KMS-11 (cell line): ENCODE data around the gene KCNH8.

Experiments used
- H2AFZ ChIP-seq: fragments of 200-600 bp; sonication (generic); 2 replicates; pipeline ENCODE4 v1.6.1; 2016; ENCODE audit warnings: antibody characterized with exemption, mixed run types, low read depth
- H3K27ac ChIP-seq: fragments of 200-600 bp; sonication (generic); 2 replicates; pipeline ENCODE4 v1.6.1; 2016; ENCODE audit warnings: mild to moderate bottlenecking, mixed run types
- H3K27me3 ChIP-seq: fragments of 200-600 bp; sonication (generic); 2 replicates; pipeline ENCODE4 v1.6.1; 2017; ENCODE audit warnings: mild to moderate bottlenecking, low read depth, mixed run types, moderate library complexity; ENCODE audit not compliant: insufficient read depth
- H3K36me3 ChIP-seq: fragments of 200-600 bp; sonication (generic); 2 replicates; pipeline ENCODE4 v1.6.1; 2017; ENCODE audit warnings: mild to moderate bottlenecking, mixed run types; ENCODE audit not compliant: insufficient read depth
- H3K4me1 ChIP-seq: fragments of 200-600 bp; sonication (generic); 2 replicates; pipeline ENCODE4 v1.6.1; 2016; ENCODE audit warnings: mild to moderate bottlenecking, low read depth, mixed run types; ENCODE audit not compliant: poor library complexity, severe bottlenecking
- H3K4me2 ChIP-seq: fragments of 200-600 bp; sonication (generic); 2 replicates; pipeline ENCODE4 v1.7.0; 2016; ENCODE audit warnings: mild to moderate bottlenecking, mixed run types
- H3K4me3 ChIP-seq: fragments of 200-600 bp; sonication (generic); IDR thresholded peaks from 2 replicates; pipeline ENCODE4 v1.6.1; 2017; ENCODE audit warnings: low read depth, low read length, mixed read lengths; ENCODE audit not compliant: insufficient read depth
- H3K79me2 ChIP-seq: fragments of 200-600 bp; sonication (generic); 2 replicates; pipeline ENCODE4 v1.6.1; 2016; ENCODE audit warnings: low read depth, mixed run types; ENCODE audit not compliant: insufficient read depth
- H3K9ac ChIP-seq: fragments of 200-600 bp; sonication (generic); 2 replicates; pipeline ENCODE4 v1.6.1; 2016; ENCODE audit warnings: mild to moderate bottlenecking, mixed run types
- H4K20me1 ChIP-seq: fragments of 200-600 bp; sonication (generic); 2 replicates; pipeline ENCODE4 v1.6.1; 2016; ENCODE audit warnings: mild to moderate bottlenecking, mixed run types; ENCODE audit not compliant: insufficient read depth
- TF ChIP-seq, protein P1 (sequence below): fragments of 200-600 bp; sonication (generic); conservative IDR thresholded peaks from 2 replicates; pipeline ENCODE4 v1.6.1; 2017; ENCODE audit warnings: low read depth, mild to moderate bottlenecking, antibody characterized with exemption, low read length, moderate library complexity, mixed read lengths

Gene KCNH8

DNA sequence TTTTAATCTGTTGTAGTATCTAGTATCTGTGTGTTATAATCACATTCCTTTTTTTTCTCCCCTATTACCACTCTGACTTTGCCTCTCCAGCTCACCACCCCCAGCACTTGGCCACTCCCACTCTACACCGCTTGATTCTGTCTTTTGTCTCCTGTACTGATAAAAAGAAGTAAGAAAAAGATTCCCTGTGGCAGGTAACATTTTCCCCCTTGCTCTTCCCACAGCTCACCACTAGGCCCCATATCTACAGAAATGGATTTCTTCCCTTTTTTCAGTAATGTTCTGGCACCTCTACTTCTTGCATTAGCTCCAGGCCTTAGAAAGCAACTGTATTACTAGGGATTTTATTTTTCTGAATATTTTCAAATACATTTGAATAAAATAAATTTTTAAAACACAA lies 25.6 kb downstream of the KCNH8 start:
- no peaks in the 10 kb centered on the region for H4K20me1 ChIP-seq

DNA sequence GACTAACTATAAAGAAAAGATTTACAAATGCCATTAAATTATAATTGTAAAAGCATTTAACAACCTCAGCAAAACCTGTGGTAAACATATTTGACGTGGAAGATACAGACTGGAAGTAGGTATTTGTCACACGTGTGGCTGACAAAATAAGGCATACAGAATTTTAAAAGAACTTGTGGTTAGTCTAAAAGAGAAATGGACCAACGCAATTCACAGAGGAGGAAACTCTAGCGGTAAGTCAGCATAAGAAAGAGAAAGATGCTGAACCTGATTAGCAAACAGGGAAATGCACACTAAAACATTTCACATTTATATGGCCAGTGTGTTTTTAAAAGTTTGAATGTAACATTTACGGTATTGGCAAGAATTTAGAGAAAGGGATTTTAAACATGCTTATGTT lies 35.3 kb downstream of the KCNH8 start:
- no peaks in the 10 kb centered on the region for H3K79me2 ChIP-seq
- no peak overlapping the region for H2AFZ ChIP-seq
- no peak overlapping the region for H3K4me2 ChIP-seq
- H3K27me3 ChIP-seq: no peaks in the 10 kb centered on the region
- TF ChIP-seq, protein P1, sequence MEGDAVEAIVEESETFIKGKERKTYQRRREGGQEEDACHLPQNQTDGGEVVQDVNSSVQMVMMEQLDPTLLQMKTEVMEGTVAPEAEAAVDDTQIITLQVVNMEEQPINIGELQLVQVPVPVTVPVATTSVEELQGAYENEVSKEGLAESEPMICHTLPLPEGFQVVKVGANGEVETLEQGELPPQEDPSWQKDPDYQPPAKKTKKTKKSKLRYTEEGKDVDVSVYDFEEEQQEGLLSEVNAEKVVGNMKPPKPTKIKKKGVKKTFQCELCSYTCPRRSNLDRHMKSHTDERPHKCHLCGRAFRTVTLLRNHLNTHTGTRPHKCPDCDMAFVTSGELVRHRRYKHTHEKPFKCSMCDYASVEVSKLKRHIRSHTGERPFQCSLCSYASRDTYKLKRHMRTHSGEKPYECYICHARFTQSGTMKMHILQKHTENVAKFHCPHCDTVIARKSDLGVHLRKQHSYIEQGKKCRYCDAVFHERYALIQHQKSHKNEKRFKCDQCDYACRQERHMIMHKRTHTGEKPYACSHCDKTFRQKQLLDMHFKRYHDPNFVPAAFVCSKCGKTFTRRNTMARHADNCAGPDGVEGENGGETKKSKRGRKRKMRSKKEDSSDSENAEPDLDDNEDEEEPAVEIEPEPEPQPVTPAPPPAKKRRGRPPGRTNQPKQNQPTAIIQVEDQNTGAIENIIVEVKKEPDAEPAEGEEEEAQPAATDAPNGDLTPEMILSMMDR: no peak
- H3K9ac ChIP-seq: no peak overlapping the region
- H3K36me3 ChIP-seq: no peaks in the 10 kb centered on the region
- H3K27ac ChIP-seq: no peak overlapping the region
- H3K4me1 ChIP-seq: no peaks in the 10 kb centered on the region
- H3K4me3 ChIP-seq: no peak overlapping the region
- no peaks in the 10 kb centered on the region for H4K20me1 ChIP-seq

More for the DNA sequence above, 25.6 kb downstream of the KCNH8 start:
- no peaks in the 10 kb centered on the region for H3K36me3 ChIP-seq
- no peaks in the 10 kb centered on the region for H3K79me2 ChIP-seq
- no peak overlapping the region for H3K27ac ChIP-seq
- no peak overlapping the region for H3K9ac ChIP-seq
- no peak overlapping the region for H3K4me3 ChIP-seq
- H3K4me1 ChIP-seq: no peaks in the 10 kb centered on the region
- no peak overlapping the region for H2AFZ ChIP-seq
- no peaks in the 10 kb centered on the region for H3K27me3 ChIP-seq
- H3K4me2 ChIP-seq: no peak overlapping the region
- TF ChIP-seq, protein P1: no peak

- no peak overlapping the region for H3K4me2 ChIP-seq
- no peaks in the 10 kb centered on the region for H3K79me2 ChIP-seq
- TF ChIP-seq, protein P1: no peak
- H3K27ac ChIP-seq: no peak overlapping the region
- no peaks in the 10 kb centered on the region for H4K20me1 ChIP-seq
- H3K9ac ChIP-seq: no peak overlapping the region
- H3K36me3 ChIP-seq: no peaks in the 10 kb centered on the region
- no peak overlapping the region for H2AFZ ChIP-seq
- H3K4me1 ChIP-seq: no peaks in the 10 kb centered on the region
- H3K27me3 ChIP-seq: no peaks in the 10 kb centered on the region
- no peak overlapping the region for H3K4me3 ChIP-seq
Measured at GRCh38 chr3:19190126-19190525, 41.8 kb downstream of the KCNH8 start.

- Histone ChIP-seq H3K79me2 (no peaks in the 10 kb centered on the region), H3K9ac (no peak overlapping the region), H2AFZ (no peak overlapping the region)
Measured at GRCh38 chr3:19190602-19191001, 42.3 kb downstream of the KCNH8 start.

More at GRCh38 chr3:19190602-19191001, 42.3 kb downstream of the KCNH8 start:
- Histone ChIP-seq H3K36me3 (no peaks in the 10 kb centered on the region), H3K4me1 (no peaks in the 10 kb centered on the region), H3K27ac (no peak overlapping the region), H3K27me3 (no peaks in the 10 kb centered on the region), H4K20me1 (no peaks in the 10 kb centered on the region), H3K4me3 (no peak overlapping the region), H3K4me2 (no peak overlapping the region)
- TF ChIP-seq, protein P1: no peak
